GM21526 (cell line): ENCODE data around the gene APP.

Source experiments
- ATAC-seq: cut with Tn5 transposase; IDR thresholded peaks from one replicate; pipeline ENCODE4 v1.9.1; 2021; ENCODE audit warnings: moderate library complexity; ENCODE audit not compliant: unreplicated experiment, low FRiP score

Gene APP

DNA sequence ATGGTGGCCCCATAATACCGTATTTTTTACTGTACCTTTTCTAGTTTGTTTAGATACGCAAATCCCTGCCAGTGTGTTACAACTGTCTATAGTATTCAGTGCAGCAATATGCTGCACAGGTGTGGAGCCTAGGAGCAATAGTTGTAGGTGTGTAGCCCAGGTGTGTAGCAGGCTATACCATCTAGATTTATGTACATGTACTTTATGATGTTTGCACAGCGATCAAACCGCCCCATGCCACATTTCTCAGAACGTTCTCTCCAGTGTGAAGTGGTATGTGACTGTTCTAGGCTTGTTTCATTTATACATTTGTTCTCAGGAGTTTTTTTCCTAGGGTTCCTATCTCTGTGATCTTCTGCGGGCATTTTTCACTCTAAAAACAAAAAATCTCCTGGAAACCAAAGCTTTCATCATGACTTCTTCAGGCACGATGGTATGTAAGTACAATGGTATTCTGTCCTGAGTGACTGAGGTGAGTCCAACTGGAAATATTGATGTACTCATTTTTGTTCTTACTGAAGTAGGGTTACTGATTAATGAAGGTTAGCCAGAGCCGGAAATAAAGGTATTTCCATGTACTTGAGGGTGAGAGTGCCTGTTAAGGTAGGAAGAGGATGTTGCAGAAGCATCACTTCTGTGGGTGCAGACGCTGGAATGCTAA is 282.8 kb downstream of the APP start:
- no peak for ATAC-seq

DNA sequence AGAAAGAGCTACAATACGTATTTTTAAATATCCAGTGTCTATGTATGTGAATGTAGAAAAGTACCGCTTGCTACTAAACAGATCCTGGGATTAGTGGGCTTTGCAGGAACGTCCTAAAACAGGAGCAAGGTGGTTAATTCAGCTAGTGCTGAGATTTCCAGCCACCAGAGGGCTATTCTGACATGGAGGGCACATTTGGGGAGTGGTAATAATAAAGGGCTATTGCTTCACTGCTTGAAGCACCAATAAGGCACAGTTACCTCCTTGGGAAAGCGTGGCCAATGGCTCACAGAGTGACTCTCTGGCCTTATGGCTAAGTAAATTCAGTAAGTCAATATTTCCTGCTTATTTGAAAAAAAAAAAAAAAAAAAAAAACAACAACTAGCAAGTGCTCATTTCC is 283.4 kb downstream of the APP start:
- no peak for ATAC-seq

- ATAC-seq: no peak
Measured at GRCh38 chr21:25885880-25886279, 284.7 kb downstream of the APP start.

DNA sequence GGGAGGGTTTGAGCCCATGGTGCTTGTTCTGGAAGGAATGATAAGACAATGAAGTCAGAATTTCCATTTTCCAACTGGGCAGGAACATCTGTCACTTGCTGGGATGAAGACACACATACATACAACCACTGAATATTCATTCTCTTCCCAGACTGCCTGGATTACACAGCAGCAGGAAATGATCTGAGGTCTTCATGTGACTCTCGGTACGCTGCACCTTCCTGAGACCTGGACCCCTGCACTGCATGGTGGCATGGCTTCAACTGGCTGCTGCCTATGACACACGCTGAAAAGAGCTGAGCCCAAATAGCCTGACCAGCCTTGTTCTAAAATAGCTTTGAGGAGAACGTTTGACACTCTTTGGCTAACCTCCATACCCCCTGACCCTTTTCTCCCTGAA is 285.2 kb downstream of the APP start:
- ATAC-seq: no peak

GRCh38 chr21:25884311-25884710 is 286.3 kb downstream of the APP start:
- no peak for ATAC-seq

DNA sequence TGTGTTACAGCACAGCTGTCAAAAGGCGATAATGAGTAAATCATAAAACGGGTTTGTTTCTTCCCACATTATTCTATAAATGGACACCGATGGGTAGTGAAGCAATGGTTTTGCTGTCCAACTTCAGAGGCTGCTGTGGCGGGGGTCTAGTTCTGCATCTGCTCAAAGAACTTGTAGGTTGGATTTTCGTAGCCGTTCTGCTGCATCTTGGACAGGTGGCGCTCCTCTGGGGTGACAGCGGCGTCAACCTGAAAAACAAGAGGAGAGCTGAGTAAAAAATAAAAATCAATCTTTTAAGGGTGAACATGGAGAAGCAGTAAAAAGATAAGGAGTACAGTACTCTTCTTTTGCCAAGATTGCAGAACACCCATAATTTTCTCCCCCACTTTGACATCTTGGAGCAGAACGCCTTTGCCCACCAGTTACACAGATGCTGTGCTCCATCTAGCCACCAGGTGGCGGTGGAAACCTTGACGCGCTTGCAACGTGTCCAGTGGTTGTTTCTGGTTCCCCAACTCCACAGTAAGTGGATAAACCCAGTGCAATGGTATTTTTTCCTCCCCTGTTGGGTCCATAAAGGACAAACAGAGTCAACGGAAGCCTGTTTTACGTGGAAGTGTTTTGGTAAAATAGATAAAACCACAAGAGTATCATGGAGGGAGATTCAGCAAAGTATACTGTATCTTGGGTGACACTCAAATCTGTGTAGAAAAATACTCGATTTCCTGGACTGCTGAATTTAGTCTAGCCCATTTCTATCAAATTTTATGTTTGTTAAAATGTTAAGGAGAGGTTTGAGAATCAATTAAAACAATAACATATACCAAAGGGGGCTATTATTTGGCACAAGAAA is 288.8 kb downstream of the APP start:
- peak; percentile 70 for ATAC-seq

DNA sequence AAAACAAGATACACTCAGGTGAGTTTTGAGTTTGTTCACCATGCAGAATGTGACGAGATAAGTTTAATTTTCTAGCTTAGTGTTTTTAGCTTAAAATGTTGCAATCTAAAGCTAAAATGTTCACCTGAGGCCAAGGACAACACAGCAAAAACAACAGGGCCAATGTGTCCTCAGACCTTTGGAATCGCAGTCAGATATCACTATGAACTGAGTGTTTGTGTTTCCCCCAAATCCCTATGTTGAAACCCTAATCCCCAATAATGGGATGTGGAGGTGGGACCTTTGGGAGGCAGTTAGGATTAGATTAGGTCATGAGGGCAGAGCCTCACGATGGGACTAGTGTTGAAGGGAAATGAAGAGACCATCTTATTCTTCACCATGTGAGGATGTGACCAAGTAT is 291.4 kb downstream of the APP start:
- ATAC-seq: no peak

DNA sequence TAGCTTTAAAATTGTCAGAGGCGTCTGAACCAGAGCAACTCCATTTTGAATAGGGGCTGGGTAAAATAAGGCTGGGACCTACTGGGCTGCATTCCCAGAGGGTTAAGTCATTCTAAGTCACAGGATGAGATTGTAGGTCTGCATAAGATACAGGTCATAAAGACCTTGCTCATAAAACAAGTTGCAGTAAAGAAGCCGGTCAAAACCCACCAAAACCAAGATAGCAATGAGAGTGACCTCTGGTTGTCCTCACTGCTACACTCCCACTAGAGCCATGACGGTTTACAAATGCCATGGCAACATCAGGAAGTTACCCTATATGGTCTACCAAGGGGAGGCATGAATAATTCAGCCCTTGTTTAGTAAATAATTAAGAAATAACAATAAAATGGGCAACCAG is 292.2 kb downstream of the APP start:
- no peak for ATAC-seq

GRCh38 chr21:25872271-25872670 is 298.3 kb downstream of the APP start:
- ATAC-seq: no peak

- ATAC-seq: no peak
Measured at GRCh38 chr21:25871566-25871965, 299.0 kb downstream of the APP start.

DNA sequence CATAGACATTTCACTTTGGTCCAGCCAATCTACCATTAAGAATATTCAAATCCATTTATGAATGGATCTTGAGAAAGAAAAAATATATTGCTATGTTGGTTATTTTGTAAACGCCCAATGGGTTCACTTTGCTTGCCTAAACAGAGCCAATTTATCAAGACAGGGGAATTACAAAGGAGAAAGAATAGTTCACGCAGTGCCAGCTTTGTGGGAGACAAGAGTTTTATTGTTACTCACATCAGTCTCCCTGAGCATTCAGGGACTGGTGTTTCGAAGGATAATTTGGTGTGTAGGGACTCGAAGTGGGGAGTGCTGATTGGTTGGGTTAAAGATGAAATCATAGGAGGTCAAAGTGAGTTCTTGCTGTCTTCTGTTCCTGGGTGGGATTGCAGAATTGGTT is 300.5 kb downstream of the APP start:
- ATAC-seq: no peak

DNA sequence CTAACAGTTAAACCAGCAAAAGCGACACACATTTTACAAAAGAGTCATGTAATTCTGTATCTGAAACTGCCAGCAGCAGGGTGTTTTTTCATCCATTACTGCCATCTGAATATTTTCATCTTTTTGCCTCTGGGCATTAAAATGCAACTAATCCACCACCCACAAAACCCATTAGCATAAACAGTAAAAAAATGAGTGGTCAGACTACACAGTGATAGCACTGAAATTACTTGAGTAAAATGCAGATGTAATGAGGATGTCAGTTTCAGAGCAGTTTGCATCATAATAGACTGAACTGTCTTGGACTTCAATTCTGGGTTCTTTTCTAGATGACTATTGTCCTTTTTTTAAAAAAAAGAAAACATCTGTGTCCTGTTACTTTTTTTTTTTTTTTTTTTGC is 303.5 kb downstream of the APP start:
- ATAC-seq: no peak

DNA sequence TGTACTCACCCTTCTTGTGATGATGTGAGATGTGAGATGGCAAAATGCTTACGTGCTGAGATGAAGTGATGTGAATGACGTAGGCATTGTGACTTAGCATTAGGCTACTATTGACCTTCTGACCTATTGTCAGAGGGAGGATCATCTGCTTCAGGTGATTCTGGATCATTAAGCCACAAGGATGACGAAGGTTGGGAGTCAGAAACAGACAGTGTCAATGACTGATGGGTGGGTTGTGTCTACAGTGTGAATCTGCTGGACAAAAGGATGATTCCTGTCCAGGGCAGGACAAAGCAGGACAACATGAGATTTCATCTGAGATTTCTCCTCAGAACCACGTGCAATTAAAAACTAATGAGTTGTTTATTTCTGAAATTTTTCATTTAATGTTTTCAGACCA is 306.8 kb downstream of the APP start:
- no peak for ATAC-seq

- ATAC-seq: no peak
Measured at GRCh38 chr21:25863031-25863430, 307.5 kb downstream of the APP start.

- ATAC-seq: no peak
Measured at GRCh38 chr21:25862596-25862995, 308.0 kb downstream of the APP start.

DNA sequence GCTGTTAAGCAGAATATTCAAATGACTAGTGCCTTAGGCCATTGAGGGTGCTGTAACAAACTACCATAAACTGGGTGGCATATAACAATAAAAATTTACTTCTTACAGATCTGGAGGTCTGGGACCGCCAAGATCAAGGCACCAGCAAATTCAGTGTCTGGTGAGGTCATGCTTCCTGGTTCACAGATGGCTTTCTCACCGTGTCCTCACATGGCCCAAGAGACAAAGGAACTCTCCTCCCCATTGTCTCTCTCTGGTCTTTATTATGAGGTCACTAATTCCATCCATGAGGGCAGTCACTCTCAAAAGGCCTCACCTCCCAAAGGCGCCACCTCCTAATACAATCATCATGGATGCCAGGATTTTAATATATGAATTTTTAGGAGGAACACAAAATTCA is 308.5 kb downstream of the APP start:
- no peak for ATAC-seq

- ATAC-seq: no peak
Measured at GRCh38 chr21:25859235-25859929, 311.2 kb downstream of the APP start.

DNA sequence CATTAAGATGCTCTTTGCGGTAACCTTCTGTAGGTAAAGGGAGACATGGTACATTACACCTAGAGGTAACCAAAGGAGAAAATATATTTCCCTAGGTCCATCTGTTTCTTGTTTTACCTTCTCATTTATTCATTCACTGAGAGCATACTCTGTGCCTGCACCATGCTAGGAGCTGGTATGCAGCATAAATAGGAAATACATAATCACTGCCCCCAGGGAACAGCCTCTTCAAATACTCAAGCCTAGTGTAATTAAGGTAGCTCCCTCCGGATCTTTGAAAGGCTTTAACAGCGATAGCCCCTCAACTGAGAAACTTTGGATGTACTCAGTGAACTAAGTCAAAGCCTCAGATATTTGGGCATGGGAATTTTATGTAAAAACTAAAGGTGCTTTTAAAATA is 312.2 kb downstream of the APP start:
- ATAC-seq: no peak

DNA sequence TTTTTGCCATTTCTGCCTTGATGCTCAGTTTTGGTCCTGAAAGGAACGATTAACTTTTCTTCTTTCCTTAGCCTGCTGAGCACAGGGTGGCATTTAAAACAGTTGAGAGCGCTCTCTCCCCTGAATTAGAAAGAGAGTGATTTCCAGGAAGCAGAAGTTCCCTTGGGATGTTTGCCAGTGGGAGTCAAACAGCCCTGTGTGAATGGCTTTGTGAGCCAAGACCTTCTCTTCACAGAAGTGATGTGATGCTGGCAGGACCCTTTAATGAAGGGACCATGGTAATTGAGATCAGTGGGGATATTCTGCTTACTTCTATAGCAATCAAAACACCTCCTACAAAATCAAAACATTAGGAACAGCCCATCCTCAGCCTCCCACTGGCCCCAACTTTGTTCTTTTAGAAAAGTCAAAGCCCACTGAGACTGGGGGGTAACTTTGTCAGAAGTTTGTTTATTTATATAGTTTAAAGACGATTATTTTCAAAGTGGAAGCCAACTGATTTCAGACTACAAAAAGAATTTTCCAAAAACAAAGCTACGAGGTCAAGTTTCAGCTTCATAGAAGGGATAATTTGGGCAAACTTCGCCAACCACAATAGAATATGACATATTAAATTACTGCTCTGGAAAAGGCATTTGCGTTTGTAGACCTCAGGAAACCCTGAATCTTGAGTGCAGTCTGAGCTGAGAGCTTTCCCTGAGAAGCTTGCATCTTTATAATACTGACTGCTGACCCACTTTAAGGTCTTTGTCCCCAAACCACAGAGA is 313.1 kb downstream of the APP start:
- no peak for ATAC-seq

GRCh38 chr21:25855576-25855975 is 315.0 kb downstream of the APP start:
- no peak for ATAC-seq
